ENCODE results near the gene GEN1. TPM values are rescaled to one million over a fixed set of nuclear protein-coding genes. Genes with fewer than 3 reads are reported as not detected.

GEN1 gene
- total RNA-seq, 1 experiment from 2014 or later: 23.7 TPM

GRCh38 chr2:17804358-17804757 is 50.4 kb downstream of the GEN1 start:
- Mint-ChIP-seq H3K4me1 (peaks cover 3% of the 10 kb centered on the region; the same call in 1 of the 2 replicates), H3K27ac (no peak overlapping the region), H3K4me3 (no peak overlapping the region), H3K9me3 (no peaks in the 10 kb centered on the region), H3K36me3 (no peaks in the 10 kb centered on the region), H3K27me3 (ENCODE audit: low read depth) (no peaks in the 10 kb centered on the region)
- no peak for ATAC-seq
- DNase-seq (ENCODE audit: low spot score): no peak
- POLR2A ChIA-PET: no interaction called here
- TF ChIP-seq ZBTB21 (CRISPR knock-in tag; IDR thresholded peaks at IDR 0.05; ENCODE audit: borderline replicate concordance) (no peak), FOXJ3 (CRISPR knock-in tag; IDR thresholded peaks at IDR 0.05; ENCODE audit: borderline replicate concordance) (no peak), GABPB1 (CRISPR knock-in tag; IDR thresholded peaks at IDR 0.05) (no peak), NR3C1 (CRISPR knock-in tag; conservative IDR thresholded peaks at IDR 0.05; ENCODE audit: low read depth) (no peak), MXD4 (CRISPR knock-in tag; IDR thresholded peaks at IDR 0.05; ENCODE audit: borderline replicate concordance) (no peak), AFF4 (CRISPR knock-in tag; IDR thresholded peaks at IDR 0.05; ENCODE audit: borderline replicate concordance) (no peak), KAT7 (CRISPR knock-in tag; IDR thresholded peaks at IDR 0.05; ENCODE audit: borderline replicate concordance) (no peak), ZNF281 (CRISPR knock-in tag; IDR thresholded peaks at IDR 0.05) (no peak), JAZF1 (CRISPR knock-in tag; IDR thresholded peaks at IDR 0.05) (no peak)
- TF ChIP-seq, protein P1, sequence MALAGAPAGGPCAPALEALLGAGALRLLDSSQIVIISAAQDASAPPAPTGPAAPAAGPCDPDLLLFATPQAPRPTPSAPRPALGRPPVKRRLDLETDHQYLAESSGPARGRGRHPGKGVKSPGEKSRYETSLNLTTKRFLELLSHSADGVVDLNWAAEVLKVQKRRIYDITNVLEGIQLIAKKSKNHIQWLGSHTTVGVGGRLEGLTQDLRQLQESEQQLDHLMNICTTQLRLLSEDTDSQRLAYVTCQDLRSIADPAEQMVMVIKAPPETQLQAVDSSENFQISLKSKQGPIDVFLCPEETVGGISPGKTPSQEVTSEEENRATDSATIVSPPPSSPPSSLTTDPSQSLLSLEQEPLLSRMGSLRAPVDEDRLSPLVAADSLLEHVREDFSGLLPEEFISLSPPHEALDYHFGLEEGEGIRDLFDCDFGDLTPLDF (CRISPR knock-in tag; IDR thresholded peaks at IDR 0.05): no peak
- TF ChIP-seq, protein P2, sequence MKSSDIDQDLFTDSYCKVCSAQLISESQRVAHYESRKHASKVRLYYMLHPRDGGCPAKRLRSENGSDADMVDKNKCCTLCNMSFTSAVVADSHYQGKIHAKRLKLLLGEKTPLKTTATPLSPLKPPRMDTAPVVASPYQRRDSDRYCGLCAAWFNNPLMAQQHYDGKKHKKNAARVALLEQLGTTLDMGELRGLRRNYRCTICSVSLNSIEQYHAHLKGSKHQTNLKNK (CRISPR knock-in tag; IDR thresholded peaks at IDR 0.05): no peak
- TF ChIP-seq, protein P3, sequence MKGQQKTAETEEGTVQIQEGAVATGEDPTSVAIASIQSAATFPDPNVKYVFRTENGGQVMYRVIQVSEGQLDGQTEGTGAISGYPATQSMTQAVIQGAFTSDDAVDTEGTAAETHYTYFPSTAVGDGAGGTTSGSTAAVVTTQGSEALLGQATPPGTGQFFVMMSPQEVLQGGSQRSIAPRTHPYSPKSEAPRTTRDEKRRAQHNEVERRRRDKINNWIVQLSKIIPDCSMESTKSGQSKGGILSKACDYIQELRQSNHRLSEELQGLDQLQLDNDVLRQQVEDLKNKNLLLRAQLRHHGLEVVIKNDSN (CRISPR knock-in tag; IDR thresholded peaks at IDR 0.05): no peak
- TF ChIP-seq, protein P4, sequence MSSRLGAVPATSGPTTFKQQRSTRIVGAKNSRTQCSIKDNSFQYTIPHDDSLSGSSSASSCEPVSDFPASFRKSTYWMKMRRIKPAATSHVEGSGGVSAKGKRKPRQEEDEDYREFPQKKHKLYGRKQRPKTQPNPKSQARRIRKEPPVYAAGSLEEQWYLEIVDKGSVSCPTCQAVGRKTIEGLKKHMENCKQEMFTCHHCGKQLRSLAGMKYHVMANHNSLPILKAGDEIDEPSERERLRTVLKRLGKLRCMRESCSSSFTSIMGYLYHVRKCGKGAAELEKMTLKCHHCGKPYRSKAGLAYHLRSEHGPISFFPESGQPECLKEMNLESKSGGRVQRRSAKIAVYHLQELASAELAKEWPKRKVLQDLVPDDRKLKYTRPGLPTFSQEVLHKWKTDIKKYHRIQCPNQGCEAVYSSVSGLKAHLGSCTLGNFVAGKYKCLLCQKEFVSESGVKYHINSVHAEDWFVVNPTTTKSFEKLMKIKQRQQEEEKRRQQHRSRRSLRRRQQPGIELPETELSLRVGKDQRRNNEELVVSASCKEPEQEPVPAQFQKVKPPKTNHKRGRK (CRISPR knock-in tag; IDR thresholded peaks at IDR 0.05; ENCODE audit: borderline replicate concordance): no peak
- TF ChIP-seq, protein P5, sequence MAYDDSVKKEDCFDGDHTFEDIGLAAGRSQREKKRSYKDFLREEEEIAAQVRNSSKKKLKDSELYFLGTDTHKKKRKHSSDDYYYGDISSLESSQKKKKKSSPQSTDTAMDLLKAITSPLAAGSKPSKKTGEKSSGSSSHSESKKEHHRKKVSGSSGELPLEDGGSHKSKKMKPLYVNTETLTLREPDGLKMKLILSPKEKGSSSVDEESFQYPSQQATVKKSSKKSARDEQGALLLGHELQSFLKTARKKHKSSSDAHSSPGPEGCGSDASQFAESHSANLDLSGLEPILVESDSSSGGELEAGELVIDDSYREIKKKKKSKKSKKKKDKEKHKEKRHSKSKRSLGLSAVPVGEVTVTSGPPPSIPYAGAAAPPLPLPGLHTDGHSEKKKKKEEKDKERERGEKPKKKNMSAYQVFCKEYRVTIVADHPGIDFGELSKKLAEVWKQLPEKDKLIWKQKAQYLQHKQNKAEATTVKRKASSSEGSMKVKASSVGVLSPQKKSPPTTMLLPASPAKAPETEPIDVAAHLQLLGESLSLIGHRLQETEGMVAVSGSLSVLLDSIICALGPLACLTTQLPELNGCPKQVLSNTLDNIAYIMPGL (CRISPR knock-in tag; IDR thresholded peaks at IDR 0.05): no peak
- TF ChIP-seq, protein P6, sequence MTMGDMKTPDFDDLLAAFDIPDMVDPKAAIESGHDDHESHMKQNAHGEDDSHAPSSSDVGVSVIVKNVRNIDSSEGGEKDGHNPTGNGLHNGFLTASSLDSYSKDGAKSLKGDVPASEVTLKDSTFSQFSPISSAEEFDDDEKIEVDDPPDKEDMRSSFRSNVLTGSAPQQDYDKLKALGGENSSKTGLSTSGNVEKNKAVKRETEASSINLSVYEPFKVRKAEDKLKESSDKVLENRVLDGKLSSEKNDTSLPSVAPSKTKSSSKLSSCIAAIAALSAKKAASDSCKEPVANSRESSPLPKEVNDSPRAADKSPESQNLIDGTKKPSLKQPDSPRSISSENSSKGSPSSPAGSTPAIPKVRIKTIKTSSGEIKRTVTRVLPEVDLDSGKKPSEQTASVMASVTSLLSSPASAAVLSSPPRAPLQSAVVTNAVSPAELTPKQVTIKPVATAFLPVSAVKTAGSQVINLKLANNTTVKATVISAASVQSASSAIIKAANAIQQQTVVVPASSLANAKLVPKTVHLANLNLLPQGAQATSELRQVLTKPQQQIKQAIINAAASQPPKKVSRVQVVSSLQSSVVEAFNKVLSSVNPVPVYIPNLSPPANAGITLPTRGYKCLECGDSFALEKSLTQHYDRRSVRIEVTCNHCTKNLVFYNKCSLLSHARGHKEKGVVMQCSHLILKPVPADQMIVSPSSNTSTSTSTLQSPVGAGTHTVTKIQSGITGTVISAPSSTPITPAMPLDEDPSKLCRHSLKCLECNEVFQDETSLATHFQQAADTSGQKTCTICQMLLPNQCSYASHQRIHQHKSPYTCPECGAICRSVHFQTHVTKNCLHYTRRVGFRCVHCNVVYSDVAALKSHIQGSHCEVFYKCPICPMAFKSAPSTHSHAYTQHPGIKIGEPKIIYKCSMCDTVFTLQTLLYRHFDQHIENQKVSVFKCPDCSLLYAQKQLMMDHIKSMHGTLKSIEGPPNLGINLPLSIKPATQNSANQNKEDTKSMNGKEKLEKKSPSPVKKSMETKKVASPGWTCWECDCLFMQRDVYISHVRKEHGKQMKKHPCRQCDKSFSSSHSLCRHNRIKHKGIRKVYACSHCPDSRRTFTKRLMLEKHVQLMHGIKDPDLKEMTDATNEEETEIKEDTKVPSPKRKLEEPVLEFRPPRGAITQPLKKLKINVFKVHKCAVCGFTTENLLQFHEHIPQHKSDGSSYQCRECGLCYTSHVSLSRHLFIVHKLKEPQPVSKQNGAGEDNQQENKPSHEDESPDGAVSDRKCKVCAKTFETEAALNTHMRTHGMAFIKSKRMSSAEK (CRISPR knock-in tag; IDR thresholded peaks at IDR 0.05; ENCODE audit: borderline replicate concordance): no peak
- CTCF ChIA-PET: no interaction called here

All from WTC11 (cell line).